HCT116 (cell line): Measurements from ENCODE around the gene MOB3B. TPM values are rescaled to one million over a fixed set of nuclear protein-coding genes. Genes with fewer than 3 reads are reported as not detected.

Experiments
- ATAC-seq: fragments of 200-7000 bp; cut with Tn5 transposase; 2 replicates; pipeline ENCODE4 v1.9.1; 2020; ENCODE audit warnings: mild to moderate bottlenecking, moderate library complexity
- BruUV-seq: library from RNA; stranded (reverse); fragments of 400-500 nt; replicated peaks from 2 replicates; lab custom pipeline; 2021; lab: Mats Ljungman, UMichigan
- CTCF ChIA-PET: fragments of 300-600 bp; sonication (Branson Sonifier 250); formaldehyde crosslinking; loops from one replicate; lab custom pipeline; 2021; ENCODE audit warnings: antibody characterized with exemption; lab: Charles Lee
- POLR2A ChIA-PET: fragments of 300-600, 350-600 bp; sonication (Branson Sonifier 250); formaldehyde crosslinking; loops from one replicate; lab custom pipeline; 2021; ENCODE audit warnings: antibody characterized with exemption; lab: Charles Lee
- RAD21 ChIA-PET, 2 experiments: fragments of 300-600 bp; sonication (Branson Sonifier 250); formaldehyde crosslinking; loops; one replicate each; lab custom pipeline; 2023; ENCODE audit warnings: low total read pairs in 2 of 2; ENCODE audit not compliant: uncharacterized antibody in 2 of 2, unreplicated experiment in 2 of 2, low non-redundant PET in 1 of 2; lab: Charles Lee
- DNase-seq: peaks from one replicate; pipeline ENCODE4 v3.0.0-alpha.2; 2010; ENCODE audit warnings: low read depth, low spot score
- H2AFZ ChIP-seq: fragments of 200-600 bp; shearing (Covaris generic), sonication (generic); 2 replicates; pipeline ENCODE4 v1.6.1; 2017; ENCODE audit warnings: low read depth, mixed run types, mixed read lengths, antibody characterized with exemption, low read length; ENCODE audit not compliant: poor library complexity, severe bottlenecking
- H3K27ac ChIP-seq: 2 replicates; pipeline ENCODE4 v1.5.1; 2012; ENCODE audit warnings: low read depth, low read length
- H3K27me3 ChIP-seq: fragments of 200-600 bp; sonication (generic); 2 replicates; pipeline ENCODE4 v1.6.1; 2016; ENCODE audit warnings: mixed run types, low read length, mixed read lengths; ENCODE audit not compliant: insufficient read depth
- H3K36me3 ChIP-seq, 2 experiments: fragments of 200-500 bp in 1 of 2; fragments of 200-600 bp in 1 of 2; sonication (Bioruptor generic) in 1 of 2; sonication (generic) in 1 of 2; 2 replicates each; pipeline versions ENCODE4 v1.5.1 to v1.6.1; 2014 to 2016; ENCODE audit warnings: low read length in 2 of 2, inconsistent platforms in 1 of 2, mixed read lengths in 1 of 2, mixed run types in 1 of 2; ENCODE audit not compliant: insufficient read depth in 2 of 2, control insufficient read depth in 1 of 2
- H3K4me1 ChIP-seq, 2 experiments: fragments of 200-600 bp in 1 of 2; sonication (generic) in 1 of 2; 2 replicates each; pipeline versions ENCODE4 v1.5.1 to v1.6.1; 2012 to 2017; ENCODE audit warnings: low read length in 2 of 2, inconsistent platforms in 1 of 2, mild to moderate bottlenecking in 1 of 2, mixed read lengths in 1 of 2, mixed run types in 1 of 2, moderate library complexity in 1 of 2; ENCODE audit not compliant: insufficient read depth in 2 of 2, control insufficient read depth in 1 of 2
- H3K4me2 ChIP-seq: fragments of 200-600 bp; sonication (generic); 2 replicates; pipeline ENCODE4 v1.6.1; 2017; ENCODE audit warnings: mixed run types, low read length, mixed read lengths
- H3K4me3 ChIP-seq, 2 experiments: fragments of 200-600 bp in 1 of 2; sonication (generic) in 1 of 2; replicated peaks in 1 of 2; 2 replicates each; pipeline ENCODE4 v1.5.1; 2011 to 2016; ENCODE audit warnings: low read length in 2 of 2, control low read depth in 1 of 2, low read depth in 1 of 2, mild to moderate bottlenecking in 1 of 2, mixed read lengths in 1 of 2, mixed run types in 1 of 2
- H3K79me2 ChIP-seq: fragments of 200-600 bp; sonication (generic); 2 replicates; pipeline ENCODE4 v1.6.1; 2017; ENCODE audit warnings: mild to moderate bottlenecking, mixed run types, low read length, moderate library complexity, mixed read lengths; ENCODE audit not compliant: insufficient read depth
- H3K9ac ChIP-seq: fragments of 200-600 bp; sonication (generic); 2 replicates; pipeline ENCODE4 v1.6.1; 2016; ENCODE audit warnings: low read length, mixed read lengths
- H3K9me2 ChIP-seq: fragments of 200-600 bp; sonication (generic), shearing (Covaris generic); 2 replicates; pipeline ENCODE4 v1.6.1; 2017; ENCODE audit warnings: mixed run types, mild to moderate bottlenecking, moderate library complexity; ENCODE audit not compliant: insufficient read depth
- H3K9me3 ChIP-seq, 2 experiments: fragments of 200-500 bp in 1 of 2; fragments of 200-600 bp in 1 of 2; sonication (Bioruptor generic) in 1 of 2; sonication (generic) in 1 of 2; 2 replicates each; pipeline ENCODE4 v1.6.1; 2014 to 2017; ENCODE audit warnings: low read length in 2 of 2, mixed read lengths in 2 of 2, inconsistent platforms in 1 of 2, low read depth in 1 of 2, mild to moderate bottlenecking in 1 of 2, mixed run types in 1 of 2, moderate library complexity in 1 of 2; ENCODE audit not compliant: control insufficient read depth in 1 of 2, insufficient read depth in 1 of 2
- H4K20me1 ChIP-seq: fragments of 200-600 bp; sonication (generic), shearing (Covaris generic); 2 replicates; pipeline ENCODE4 v1.6.1; 2017; ENCODE audit warnings: mixed run types, mild to moderate bottlenecking, moderate library complexity; ENCODE audit not compliant: insufficient read depth
- ATF3 ChIP-seq: IDR thresholded peaks from 2 replicates; pipeline ENCODE4 v1.6.1; 2012
- CBX3 ChIP-seq: IDR thresholded peaks from 2 replicates; pipeline ENCODE4 v1.6.1; 2012; ENCODE audit warnings: low read depth
- CEBPB ChIP-seq: IDR thresholded peaks from 2 replicates; pipeline ENCODE4 v1.6.1; 2012; ENCODE audit warnings: low read depth
- CTCF ChIP-seq, 3 experiments: fragments of 200-600 bp in 1 of 3; sonication (generic) in 1 of 3; IDR thresholded peaks in 2 of 3; conservative IDR thresholded peaks in 1 of 3; 2 replicates each; pipeline ENCODE4 v1.5.1; 2012 to 2017; ENCODE audit warnings: low read depth in 2 of 3, low read length in 2 of 3, antibody characterized with exemption in 1 of 3, borderline replicate concordance in 1 of 3, control low read depth in 1 of 3, mild to moderate bottlenecking in 1 of 3, mixed read lengths in 1 of 3, mixed run types in 1 of 3, moderate library complexity in 1 of 3; ENCODE audit not compliant: insufficient read depth in 1 of 3
- EZH2phosphoT487 ChIP-seq: fragments of 200-600 bp; IDR thresholded peaks from 2 replicates; pipeline ENCODE4 v1.6.1; 2018; ENCODE audit warnings: antibody characterized with exemption, borderline replicate concordance
- JUND ChIP-seq: IDR thresholded peaks from 2 replicates; pipeline ENCODE4 v1.6.1; 2012
- POLR2AphosphoS5 ChIP-seq: IDR thresholded peaks from 2 replicates; pipeline ENCODE4 v1.6.1; 2011; ENCODE audit warnings: mild to moderate bottlenecking, low read depth, low read length, moderate library complexity
- RAD21 ChIP-seq: IDR thresholded peaks from 2 replicates; pipeline ENCODE4 v1.6.1; 2012; ENCODE audit warnings: low read depth, mild to moderate bottlenecking
- REST ChIP-seq: IDR thresholded peaks from 2 replicates; pipeline ENCODE4 v1.6.1; 2012; ENCODE audit warnings: low read depth
- SIN3A ChIP-seq: IDR thresholded peaks from 2 replicates; pipeline ENCODE4 v1.6.1; 2012; ENCODE audit warnings: low read depth
- SP1 ChIP-seq: IDR thresholded peaks from 2 replicates; pipeline ENCODE4 v1.6.1; 2012; ENCODE audit warnings: low read depth
- SRF ChIP-seq: IDR thresholded peaks from 2 replicates; pipeline ENCODE4 v1.6.1; 2012; ENCODE audit warnings: low read depth
- intact Hi-C: fragments of 100-400 bp; cut with micrococcal nuclease; formaldehyde crosslinking; loops from 2 replicates; pipeline ENCODE4 v1.10.0; 2022
- total RNA-seq: library from RNA; stranded (reverse); gene quantifications from one replicate; pipeline ENCODE4 v1.2.1, GENCODE V29; 2021; ENCODE audit not compliant: unreplicated experiment

Gene MOB3B
- total RNA-seq, 1 experiment from 2014 or later: 1.2 TPM

GRCh38 chr9:27379311-27380251 lies 150.0 kb downstream of the MOB3B start:
- no peak for ATAC-seq
- intact Hi-C loops: no loop called here
- H3K4me1 ChIP-seq: peaks cover 0 to 5% of the 10 kb centered on the region in 2 experiments; a peak in 1 of 4 replicates
- POLR2A ChIA-PET: interaction anchor here (0.7 kb wide), 1 partner anchor 93 kb away, joined by 3 read pairs; no protein-coding TSS in a partner anchor
- H2AFZ ChIP-seq: no peak overlapping the region
- H3K79me2 ChIP-seq: no peaks in the 10 kb centered on the region
- no peak overlapping the region for H3K9ac ChIP-seq
- RAD21 ChIA-PET: no interaction called here
- DNase-seq: no peak
- no peak overlapping the region for H3K4me2 ChIP-seq
- no peaks in the 10 kb centered on the region for H3K9me2 ChIP-seq
- H3K27me3 ChIP-seq: peaks cover 36% of the 10 kb centered on the region; the same call in 1 of the 2 replicates
- H3K9me3 ChIP-seq: no peaks in the 10 kb centered on the region
- CTCF ChIA-PET: interaction anchor here (0.6 kb wide), 1 partner anchor 8 kb away, joined by 3 read pairs; no protein-coding TSS in a partner anchor
- no peak overlapping the region for H3K4me3 ChIP-seq
- no peak overlapping the region for H3K27ac ChIP-seq
- no TSS peak for BruUV-seq
- TF ChIP-seq SP1 (no peak), POLR2AphosphoS5 (no peak), CBX3 (no peak)
- no peaks in the 10 kb centered on the region for H4K20me1 ChIP-seq
- no peaks in the 10 kb centered on the region for H3K36me3 ChIP-seq

GRCh38 chr9:27377811-27378456 lies 151.7 kb downstream of the MOB3B start:
- no peak overlapping the region for H2AFZ ChIP-seq
- BruUV-seq: no TSS peak
- ChIA-PET CTCF (no interaction called here), POLR2A (interaction anchor here (1.5 kb wide), 1 partner anchor 9 kb away, joined by 3 read pairs; no protein-coding TSS in a partner anchor), RAD21 (no interaction called here)
- DNase-seq (no peak), ATAC-seq (no peak)
- no peaks in the 10 kb centered on the region for H3K9me2 ChIP-seq
- no peak overlapping the region for H3K9ac ChIP-seq
- H3K79me2 ChIP-seq: no peaks in the 10 kb centered on the region
- intact Hi-C loops: no loop called here
- H3K36me3 ChIP-seq: no peaks in the 10 kb centered on the region
- H4K20me1 ChIP-seq: no peaks in the 10 kb centered on the region
- H3K4me3 ChIP-seq: no peak overlapping the region
- H3K4me1 ChIP-seq: peaks cover 0 to 5% of the 10 kb centered on the region in 2 experiments; a peak in 1 of 4 replicates
- peaks cover 29% of the 10 kb centered on the region; the same call in 1 of the 2 replicates for H3K27me3 ChIP-seq
- H3K4me2 ChIP-seq: no peak overlapping the region
- H3K9me3 ChIP-seq: no peaks in the 10 kb centered on the region
- H3K27ac ChIP-seq: no peak overlapping the region
- no peak for TF ChIP-seq CEBPB
- TF ChIP-seq CTCF (IDR thresholded peaks at IDR 0.05 in 2 of 3, conservative IDR thresholded peaks at IDR 0.05 in 1 of 3; ENCODE audit: borderline replicate concordance in 1 of 3, insufficient read depth in 1 of 3, low read depth in 2 of 3, low read length in 2 of 3): no peak
- TF ChIP-seq SIN3A: no peak
- no peak for TF ChIP-seq JUND
- no peak for TF ChIP-seq SP1
- TF ChIP-seq POLR2AphosphoS5: no peak
- TF ChIP-seq ATF3: no peak
- TF ChIP-seq EZH2phosphoT487: no peak
- no peak for TF ChIP-seq SRF
- no peak for TF ChIP-seq RAD21
- no peak for TF ChIP-seq REST
